RWPE1 (cell line): Measurements from ENCODE around the gene LARP7.
"Not testable (repeated sequence)": the region's sequence is repeated elsewhere in the genome, so short reads cannot be mapped to it uniquely, and the experiment has no call there.

ENCODE experiments used
- CTCF ChIA-PET: fragments of 350-600 bp; sonication (Branson Sonifier 250); formaldehyde crosslinking; extraction: SDS; loops from one replicate; lab custom pipeline; 2021; lab: Yijun Ruan, JAX
- POLR2A ChIA-PET: fragments of 400-600 bp; formaldehyde crosslinking; extraction: SDS; loops from one replicate; lab custom pipeline; 2020; ENCODE audit warnings: antibody characterized with exemption; ENCODE audit not compliant: low non-redundant PET; lab: Yijun Ruan, JAX
- DNase-seq: peaks from one replicate; pipeline ENCODE4 v3.0.0; 2012; ENCODE audit warnings: low spot score
- H3K27ac ChIP-seq: fragments of 450-650 bp; 2 replicates; pipeline ENCODE4 v1.5.1; 2017
- TF ChIP-seq, protein P1 (sequence below): fragments of 450-650 bp; conservative IDR thresholded peaks from 2 replicates; pipeline ENCODE4 v1.5.1; 2017; ENCODE audit warnings: low read depth, mild to moderate bottlenecking

Gene LARP7

DNA sequence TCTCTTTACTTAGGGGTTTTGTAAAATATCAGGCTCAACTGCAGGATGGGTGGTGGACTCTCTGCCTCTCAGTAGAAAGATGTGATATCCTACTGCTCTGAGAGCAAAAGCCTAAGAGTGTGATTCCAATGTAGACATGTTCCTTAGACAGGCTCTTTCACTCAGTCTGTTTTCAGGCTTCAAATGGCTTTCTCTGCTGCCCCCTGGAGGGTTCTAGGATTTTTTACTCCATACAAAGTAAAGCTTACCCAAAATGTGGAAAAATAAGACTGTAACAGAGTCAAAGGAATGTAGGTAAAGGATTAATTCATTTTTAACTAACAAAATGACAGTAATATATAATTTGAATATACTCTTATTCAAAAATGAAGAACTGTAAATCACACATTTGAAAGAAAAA lies 32.4 kb upstream of the LARP7 start:
- DNase-seq = peak; percentile 49
- ChIA-PET POLR2A (no interaction called here), CTCF (interaction anchor here (0.5 to 1.3 kb wide), 12 partner anchors 18 to 960 kb away, joined by 3 to 5 read pairs (median 4); no protein-coding TSS in a partner anchor)
- TF ChIP-seq, protein P1, sequence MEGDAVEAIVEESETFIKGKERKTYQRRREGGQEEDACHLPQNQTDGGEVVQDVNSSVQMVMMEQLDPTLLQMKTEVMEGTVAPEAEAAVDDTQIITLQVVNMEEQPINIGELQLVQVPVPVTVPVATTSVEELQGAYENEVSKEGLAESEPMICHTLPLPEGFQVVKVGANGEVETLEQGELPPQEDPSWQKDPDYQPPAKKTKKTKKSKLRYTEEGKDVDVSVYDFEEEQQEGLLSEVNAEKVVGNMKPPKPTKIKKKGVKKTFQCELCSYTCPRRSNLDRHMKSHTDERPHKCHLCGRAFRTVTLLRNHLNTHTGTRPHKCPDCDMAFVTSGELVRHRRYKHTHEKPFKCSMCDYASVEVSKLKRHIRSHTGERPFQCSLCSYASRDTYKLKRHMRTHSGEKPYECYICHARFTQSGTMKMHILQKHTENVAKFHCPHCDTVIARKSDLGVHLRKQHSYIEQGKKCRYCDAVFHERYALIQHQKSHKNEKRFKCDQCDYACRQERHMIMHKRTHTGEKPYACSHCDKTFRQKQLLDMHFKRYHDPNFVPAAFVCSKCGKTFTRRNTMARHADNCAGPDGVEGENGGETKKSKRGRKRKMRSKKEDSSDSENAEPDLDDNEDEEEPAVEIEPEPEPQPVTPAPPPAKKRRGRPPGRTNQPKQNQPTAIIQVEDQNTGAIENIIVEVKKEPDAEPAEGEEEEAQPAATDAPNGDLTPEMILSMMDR = peak; percentile 64
- no peak overlapping the region for H3K27ac ChIP-seq

DNA sequence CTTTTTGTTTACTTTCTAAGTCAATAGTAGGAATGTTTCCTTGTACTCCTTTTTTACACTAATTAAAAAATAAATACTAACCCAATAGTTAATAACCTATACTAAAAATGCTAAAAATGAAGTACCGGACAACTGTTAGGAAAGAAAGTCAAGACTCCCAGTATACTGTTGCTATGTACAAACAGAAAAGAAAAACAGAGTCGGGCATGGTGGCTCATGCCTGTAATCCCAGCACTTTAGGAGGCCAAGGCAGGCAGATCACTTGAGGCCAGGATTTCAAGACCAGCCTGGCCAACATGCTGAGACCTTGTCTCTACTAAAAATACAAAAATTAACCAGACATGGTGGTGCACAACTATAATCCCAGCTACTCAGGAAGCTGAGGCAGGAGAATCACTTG lies 24.1 kb upstream of the LARP7 start:
- POLR2A ChIA-PET, DNase-seq, CTCF ChIA-PET, H3K27ac ChIP-seq: not testable (repeated sequence)

DNA sequence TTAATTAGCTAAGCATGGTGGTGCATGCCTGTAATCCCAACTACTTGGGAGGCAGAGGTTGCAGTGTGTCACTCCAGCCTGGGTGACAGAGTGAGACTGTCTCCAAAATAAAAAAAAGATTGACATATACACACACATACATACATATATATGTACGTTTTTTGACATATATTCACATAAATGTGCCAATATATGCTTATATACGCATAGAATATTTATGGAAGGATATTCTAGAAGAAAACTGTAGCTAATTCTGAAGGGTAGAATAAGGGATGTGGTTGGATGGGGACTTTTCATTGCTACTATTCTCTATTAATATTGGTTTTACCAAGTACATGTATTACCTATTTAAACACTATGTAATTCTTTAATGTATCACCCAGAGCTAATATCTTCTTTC lies 20.0 kb upstream of the LARP7 start:
- ChIA-PET POLR2A (no interaction called here), CTCF (interaction anchor here (0.6 kb wide), 1 partner anchor 375 kb away, joined by 3 read pairs; no protein-coding TSS in a partner anchor)
- TF ChIP-seq, protein P1 = no peak

DNA sequence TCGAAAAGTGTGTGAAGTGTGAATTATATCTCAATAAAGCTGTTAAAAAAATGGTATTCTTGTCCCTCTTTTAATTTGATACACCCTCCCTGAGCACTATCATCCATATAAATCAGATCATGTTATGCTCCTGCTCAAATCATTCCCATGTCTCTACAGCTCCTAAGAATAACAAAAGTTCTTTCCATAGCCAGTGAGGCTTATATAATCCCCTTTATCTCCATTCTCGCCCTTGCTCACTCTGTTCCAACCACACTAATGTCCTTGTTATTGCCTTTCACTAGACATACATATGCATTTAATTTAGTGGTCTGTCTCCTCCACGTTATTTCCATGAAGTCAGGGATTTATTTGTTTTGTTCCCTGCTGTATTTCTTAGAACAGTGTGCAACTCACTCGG lies 10.7 kb upstream of the LARP7 start:
- TF ChIP-seq, protein P1 = no peak
- DNase-seq = no peak
- H3K27ac ChIP-seq = no peak overlapping the region
- POLR2A ChIA-PET = no interaction called here
- CTCF ChIA-PET = interaction anchor here (1.0 kb wide), 1 partner anchor 22 kb away, joined by 3 read pairs; no protein-coding TSS in a partner anchor

More for the DNA sequence above, 20.0 kb upstream of the LARP7 start:
- no peak overlapping the region for H3K27ac ChIP-seq
- no peak for DNase-seq

DNA sequence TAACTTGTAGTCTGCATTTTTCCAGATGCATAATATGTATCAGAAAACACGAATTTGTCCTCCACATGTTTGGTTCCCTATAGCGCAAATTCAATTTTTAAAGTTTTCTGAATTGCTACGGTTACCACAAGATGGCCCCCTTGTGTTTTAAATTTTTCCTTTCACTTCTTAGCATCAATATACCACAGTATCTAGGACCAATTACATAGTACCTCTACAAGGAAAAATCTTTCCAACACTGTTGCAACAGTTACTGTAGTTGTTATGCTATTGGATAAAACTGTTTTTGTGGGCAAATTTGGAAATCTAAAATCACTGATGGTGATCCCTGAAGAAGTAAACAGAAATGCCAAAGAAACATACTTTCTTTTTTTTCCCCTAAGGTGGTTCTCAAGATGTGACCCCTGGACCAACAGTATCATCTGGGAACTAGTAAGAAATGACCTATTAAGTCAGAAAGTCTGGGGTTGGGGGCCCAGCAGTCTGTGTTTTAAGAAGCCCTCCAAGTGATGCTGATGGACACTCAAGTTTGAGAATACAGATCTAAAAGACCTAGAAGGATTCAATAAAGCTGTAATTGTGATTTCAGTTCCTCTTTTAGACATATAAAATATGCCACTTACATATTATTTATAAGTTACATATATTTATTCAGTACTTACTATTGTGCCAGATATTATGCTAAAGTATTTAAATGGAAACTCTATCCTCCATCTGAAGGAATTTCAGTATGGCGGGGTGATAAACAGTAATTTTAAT lies 3.3 kb upstream of the LARP7 start:
- POLR2A ChIA-PET = no interaction called here

DNA sequence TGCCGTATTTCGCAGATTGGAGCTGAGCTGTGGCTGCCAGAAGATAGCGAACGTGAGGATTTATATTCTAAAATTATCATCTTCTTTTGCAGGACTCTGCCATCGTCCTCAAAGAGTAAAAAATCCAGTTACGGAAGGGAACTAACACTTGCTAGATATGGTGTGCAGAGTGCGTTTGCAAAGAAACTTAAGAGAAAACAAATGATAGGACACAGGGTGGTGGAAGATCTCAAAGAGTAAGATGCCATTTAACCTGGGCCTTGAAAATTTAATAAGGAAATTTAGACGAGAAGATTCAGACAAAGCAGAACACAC lies 566 bp downstream of the LARP7 start:
- POLR2A ChIA-PET = no interaction called here
- peak overlapping the region; percentile 92 for H3K27ac ChIP-seq
- TF ChIP-seq, protein P1 = peak; percentile 43
- DNase-seq = no peak
- CTCF ChIA-PET = interaction anchor here (0.7 to 0.9 kb wide), 3 partner anchors 9 to 345 kb away, joined by 3 to 4 read pairs (median 3); no protein-coding TSS in a partner anchor

More for the DNA sequence above, 3.3 kb upstream of the LARP7 start:
- CTCF ChIA-PET = interaction anchor here (0.5 to 1.8 kb wide), 4 partner anchors 130 to 671 kb away, joined by 3 to 5 read pairs (median 4); no protein-coding TSS in a partner anchor
- no peak overlapping the region for H3K27ac ChIP-seq
- TF ChIP-seq, protein P1 = peak; percentile 69
- DNase-seq = peak; percentile 23

DNA sequence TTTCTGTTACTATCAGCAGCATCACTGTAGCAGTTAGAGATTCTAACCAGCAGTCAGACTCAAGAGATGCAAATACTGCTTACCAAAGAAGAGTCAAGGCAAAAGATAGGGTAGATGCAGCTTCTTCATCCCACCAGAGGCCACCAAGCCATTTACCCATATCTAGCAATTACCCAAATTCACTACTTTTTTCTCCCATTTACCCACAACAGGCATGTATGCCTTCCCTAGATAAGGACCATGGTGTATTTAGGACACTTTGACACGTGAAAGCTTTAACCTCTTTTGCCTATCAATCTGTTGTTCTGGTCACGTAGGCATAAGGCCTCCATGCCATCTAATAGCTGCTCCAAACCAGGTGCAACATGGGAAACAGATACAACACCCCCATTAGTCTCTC lies 5.6 kb downstream of the LARP7 start:
- no peak overlapping the region for H3K27ac ChIP-seq
- CTCF ChIA-PET = no interaction called here
- TF ChIP-seq, protein P1 = no peak
- no peak for DNase-seq
- POLR2A ChIA-PET = no interaction called here

DNA sequence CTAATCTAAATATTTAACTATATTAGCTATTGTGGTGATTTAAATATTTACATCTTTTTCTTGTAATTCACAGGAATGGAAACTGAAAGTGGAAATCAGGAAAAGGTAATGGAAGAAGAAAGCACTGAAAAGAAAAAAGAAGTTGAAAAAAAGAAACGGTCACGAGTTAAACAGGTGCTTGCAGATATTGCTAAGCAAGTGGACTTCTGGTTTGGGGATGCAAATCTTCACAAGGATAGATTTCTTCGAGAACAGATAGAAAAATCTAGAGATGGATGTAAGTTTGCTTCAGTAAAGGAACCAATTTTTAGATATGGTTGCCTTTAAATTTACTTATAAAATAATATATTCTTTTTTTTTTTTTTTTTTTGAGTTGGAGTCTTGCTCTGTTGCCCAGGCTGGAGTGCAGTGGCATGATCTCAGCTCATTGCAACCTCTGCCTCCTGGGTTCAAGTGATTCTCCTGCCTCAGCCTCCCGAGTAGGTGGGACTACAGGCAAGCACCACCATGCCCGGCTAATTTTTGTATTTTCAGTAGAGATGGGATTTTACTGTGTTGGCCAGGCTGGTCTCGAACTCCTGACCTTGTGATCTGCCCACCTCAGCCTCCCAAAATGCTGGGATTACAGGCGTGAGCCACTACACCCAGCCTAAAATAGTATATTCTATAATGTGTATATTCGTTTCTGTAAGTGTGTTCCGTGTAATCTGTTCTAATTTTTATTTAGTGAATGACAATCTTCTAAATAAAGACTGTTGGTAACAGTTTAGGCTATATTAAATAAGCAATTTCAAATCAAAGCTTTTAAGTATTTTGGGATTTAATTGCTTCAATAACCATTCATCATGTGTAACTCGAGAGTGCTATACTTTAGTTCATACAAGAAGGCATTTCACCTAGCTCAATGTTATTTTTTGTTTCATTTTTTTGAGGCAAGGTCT lies 7.9 kb downstream of the LARP7 start:
- CTCF ChIA-PET, DNase-seq, POLR2A ChIA-PET, H3K27ac ChIP-seq: not testable (repeated sequence)
